Measurements from ENCODE around the gene HSPG2. TPM values are rescaled to one million over a fixed set of nuclear protein-coding genes. Genes with fewer than 3 reads are reported as not detected.

Gene HSPG2
- total and polyA plus RNA-seq, 2 experiments from 2014 or later = 72.4 to 81.2 TPM

- H4K20me1 ChIP-seq (ENCODE audit: insufficient read depth, poor library complexity, severe bottlenecking) = no peaks in the 10 kb centered on the region
- no peaks in the 10 kb centered on the region for H3K36me3 ChIP-seq (replicated peaks; ENCODE audit: insufficient read depth, low read depth)
- no peak overlapping the region for H3K27ac ChIP-seq
- no peak for DNase-seq (ENCODE audit: low spot score)
- no peaks in the 10 kb centered on the region for H3K9me2 ChIP-seq (replicated peaks; ENCODE audit: insufficient read depth)
- H3K9me3 ChIP-seq (ENCODE audit: low read depth) = no peaks in the 10 kb centered on the region
- TF ChIP-seq EZH2phosphoT487 (IDR thresholded peaks at IDR 0.05; ENCODE audit: low read depth, severe bottlenecking, unreplicated experiment) (no peak), EZH2 (IDR thresholded peaks at IDR 0.05; ENCODE audit: borderline replicate concordance) (no peak), CTCF (IDR thresholded peaks at IDR 0.05; ENCODE audit: poor library complexity) (no peak)
- no peak overlapping the region for H3K4me3 ChIP-seq
- H3K4me1 ChIP-seq (ENCODE audit: insufficient read depth) = no peaks in the 10 kb centered on the region
- H2AFZ ChIP-seq = no peak overlapping the region
- H3K27me3 ChIP-seq = no peaks in the 10 kb centered on the region
- no peaks in the 10 kb centered on the region for H3K79me2 ChIP-seq
- 72% methylated on average over 2 of the region's 2 CpGs for WGBS (ENCODE audit: low lambda C conversion rate, missing lambda C conversion rate)
- H3K4me2 ChIP-seq = no peak overlapping the region
Observed at GRCh38 chr1:21804536-21804935, 132.6 kb downstream of the HSPG2 start.

- no peaks in the 10 kb centered on the region for H3K9me2 ChIP-seq (replicated peaks; ENCODE audit: insufficient read depth)
- no peak overlapping the region for H2AFZ ChIP-seq
- no peaks in the 10 kb centered on the region for H3K27me3 ChIP-seq
- no peaks in the 10 kb centered on the region for H4K20me1 ChIP-seq (ENCODE audit: insufficient read depth, poor library complexity, severe bottlenecking)
- no peaks in the 10 kb centered on the region for H3K36me3 ChIP-seq (replicated peaks; ENCODE audit: insufficient read depth, low read depth)
- 94% methylated on average over 4 of the region's 4 CpGs for WGBS (ENCODE audit: low lambda C conversion rate, missing lambda C conversion rate)
- H3K4me3 ChIP-seq = no peak overlapping the region
- H3K4me2 ChIP-seq = no peak overlapping the region
- TF ChIP-seq EZH2phosphoT487 (IDR thresholded peaks at IDR 0.05; ENCODE audit: low read depth, severe bottlenecking, unreplicated experiment) = no peak
- no peak for TF ChIP-seq CTCF (IDR thresholded peaks at IDR 0.05; ENCODE audit: poor library complexity)
- TF ChIP-seq EZH2 (IDR thresholded peaks at IDR 0.05; ENCODE audit: borderline replicate concordance) = no peak
- H3K4me1 ChIP-seq (ENCODE audit: insufficient read depth) = no peaks in the 10 kb centered on the region
- no peak overlapping the region for H3K27ac ChIP-seq
- no peaks in the 10 kb centered on the region for H3K79me2 ChIP-seq
- DNase-seq (ENCODE audit: low spot score) = no peak
- no peaks in the 10 kb centered on the region for H3K9me3 ChIP-seq (ENCODE audit: low read depth)
Observed at GRCh38 chr1:21801100-21801499, 136.0 kb downstream of the HSPG2 start.

GRCh38 chr1:21799730-21800129 lies 137.4 kb downstream of the HSPG2 start:
- no peaks in the 10 kb centered on the region for H3K4me1 ChIP-seq (ENCODE audit: insufficient read depth)
- no peaks in the 10 kb centered on the region for H3K9me3 ChIP-seq (ENCODE audit: low read depth)
- no peak overlapping the region for H3K4me3 ChIP-seq
- H2AFZ ChIP-seq = no peak overlapping the region
- no peaks in the 10 kb centered on the region for H3K9me2 ChIP-seq (replicated peaks; ENCODE audit: insufficient read depth)
- H3K27ac ChIP-seq = no peak overlapping the region
- no peaks in the 10 kb centered on the region for H3K36me3 ChIP-seq (replicated peaks; ENCODE audit: insufficient read depth, low read depth)
- H3K4me2 ChIP-seq = no peak overlapping the region
- no peaks in the 10 kb centered on the region for H4K20me1 ChIP-seq (ENCODE audit: insufficient read depth, poor library complexity, severe bottlenecking)
- DNase-seq (ENCODE audit: low spot score) = no peak
- H3K79me2 ChIP-seq = no peaks in the 10 kb centered on the region
- TF ChIP-seq EZH2phosphoT487 (IDR thresholded peaks at IDR 0.05; ENCODE audit: low read depth, severe bottlenecking, unreplicated experiment) (no peak), EZH2 (IDR thresholded peaks at IDR 0.05; ENCODE audit: borderline replicate concordance) (no peak), CTCF (IDR thresholded peaks at IDR 0.05; ENCODE audit: poor library complexity) (no peak)
- 90% methylated on average over 5 of the region's 5 CpGs for WGBS (ENCODE audit: low lambda C conversion rate, missing lambda C conversion rate)
- H3K27me3 ChIP-seq = no peaks in the 10 kb centered on the region

GRCh38 chr1:21795075-21795474 lies 142.0 kb downstream of the HSPG2 start:
- Histone ChIP-seq H3K9me2 (replicated peaks; ENCODE audit: insufficient read depth) (no peaks in the 10 kb centered on the region), H2AFZ (no peak overlapping the region), H3K27ac (no peak overlapping the region), H4K20me1 (ENCODE audit: insufficient read depth, poor library complexity, severe bottlenecking) (no peaks in the 10 kb centered on the region), H3K4me3 (no peak overlapping the region), H3K79me2 (no peaks in the 10 kb centered on the region), H3K27me3 (no peaks in the 10 kb centered on the region), H3K4me1 (ENCODE audit: insufficient read depth) (no peaks in the 10 kb centered on the region), H3K9me3 (ENCODE audit: low read depth) (no peaks in the 10 kb centered on the region), H3K36me3 (replicated peaks; ENCODE audit: insufficient read depth, low read depth) (no peaks in the 10 kb centered on the region), H3K4me2 (no peak overlapping the region)
- TF ChIP-seq EZH2 (IDR thresholded peaks at IDR 0.05; ENCODE audit: borderline replicate concordance) (no peak), EZH2phosphoT487 (IDR thresholded peaks at IDR 0.05; ENCODE audit: low read depth, severe bottlenecking, unreplicated experiment) (no peak), CTCF (IDR thresholded peaks at IDR 0.05; ENCODE audit: poor library complexity) (no peak)
- 88% methylated on average over 6 of the region's 6 CpGs for WGBS (ENCODE audit: low lambda C conversion rate, missing lambda C conversion rate)
- no peak for DNase-seq (ENCODE audit: low spot score)
